Right lung (tissue), 5 donors: ENCODE results near the gene CBLC. TPM values are rescaled to one million over a fixed set of nuclear protein-coding genes. Genes with fewer than 3 reads are reported as not detected.
"Not testable (repeated sequence)": the region's sequence is repeated elsewhere in the genome, so short reads cannot be mapped to it uniquely, and the experiment has no call there.

ENCODE experiments used
- DNase-seq, 2 donors: peaks; one replicate each; pipeline ENCODE4 v3.0.0-alpha.2; 2013
- polyA plus RNA-seq, 5 donors: library from polyadenylated mRNA; unstranded; fragments of 120-200 nt; gene quantifications; one replicate each; pipeline versions ENCODE4 v1.2.1 to v1.2.3, GENCODE V29; 2013; ENCODE audit warnings: inconsistent platforms in 1 of 5, low replicate concordance in 1 of 5; ENCODE audit not compliant: insufficient read length in 5 of 5, insufficient read depth in 1 of 5

Gene CBLC
- polyA plus RNA-seq, 5 donors: 2.6 to 4.6 (median 4.3) TPM

- DNase-seq: no peak
These were observed 40.9 kb downstream of the CBLC start for GRCh38 chr19:44818466-44819031.

- DNase-seq: no peak
These were observed 41.6 kb downstream of the CBLC start for GRCh38 chr19:44819246-44819832.

- DNase-seq: peak; percentile 23 to 45
These were observed 43.2 kb downstream of the CBLC start for GRCh38 chr19:44820648-44821609.

GRCh38 chr19:44822177-44822576 is 44.5 kb downstream of the CBLC start:
- no peak for DNase-seq

- no peak for DNase-seq
These were observed 45.1 kb downstream of the CBLC start for GRCh38 chr19:44822670-44823372.

- no peak for DNase-seq
These were observed 45.6 kb downstream of the CBLC start for GRCh38 chr19:44823373-44823698.

- no peak for DNase-seq
These were observed 47.1 kb downstream of the CBLC start for GRCh38 chr19:44824761-44825160.

- DNase-seq: not testable (repeated sequence)
These were observed 55.2 kb downstream of the CBLC start for GRCh38 chr19:44832875-44833274.

GRCh38 chr19:44834399-44834798 is 56.7 kb downstream of the CBLC start:
- not testable (repeated sequence) for DNase-seq

GRCh38 chr19:44839276-44839675 is 61.6 kb downstream of the CBLC start:
- DNase-seq: no peak

- no peak for DNase-seq
These were observed 63.1 kb downstream of the CBLC start for GRCh38 chr19:44840811-44841210.

GRCh38 chr19:44841231-44841630 is 63.5 kb downstream of the CBLC start:
- DNase-seq: peak; percentile 38 to 53

GRCh38 chr19:44845286-44845611 is 67.6 kb downstream of the CBLC start:
- no peak for DNase-seq

GRCh38 chr19:44845612-44846454 is 68.1 kb downstream of the CBLC start, which contains the start of gene NECTIN2:
TSS of gene NECTIN2 (plus strand) at chr19:44846297. CDS start at chr19:44846526, 229 bp downstream.
- peak; percentile 98 to 99 for DNase-seq

GRCh38 chr19:44846455-44847143 is 68.9 kb downstream of the CBLC start:
- peak; percentile 48 to 54 for DNase-seq

GRCh38 chr19:44847144-44848035 is 69.7 kb downstream of the CBLC start:
- peak; percentile 79 to 83 for DNase-seq

GRCh38 chr19:44848036-44848811 is 70.5 kb downstream of the CBLC start:
- DNase-seq: peak; percentile 37 to 42

GRCh38 chr19:44848812-44849447 is 71.2 kb downstream of the CBLC start:
- DNase-seq: no peak
